Left cardiac atrium (tissue), 4 donors: ENCODE data around the gene PINLYP. TPM values are rescaled to one million over a fixed set of nuclear protein-coding genes. Genes with fewer than 3 reads are reported as not detected.

Experiments used
- ATAC-seq, 2 donors: fragments of 200-7000 bp; cut with Tn5 transposase; one replicate each; pipeline ENCODE4 v1.9.1; 2020; ENCODE audit warnings: mild to moderate bottlenecking in 2 of 2, moderate library complexity in 2 of 2
- DNase-seq: peaks from one replicate; pipeline ENCODE4 v3.0.0-alpha.2; 2020
- intact Hi-C, 2 donors: fragments of 100-400 bp; cut with DNase I; formaldehyde crosslinking; loops; one replicate each; pipeline versions ENCODE4 v1.14.1 to v1.15.1; 2022 to 2023
- total RNA-seq, 2 donors: library from RNA; stranded (reverse); fragmentation: NEBNext Ultra II Directional; extraction: Animal tissue kit (Norgen Biotek cat#: 25700); gene quantifications; one replicate each; pipeline ENCODE4 v1.2.1, GENCODE V29; 2021
- donor health status: DM: no; HTN: yes; CAD: no.
- donor health status: DM: no; HTN: yes; CAD: no; lungs with severe emphysema.
- donor health status: DM: yes; HTN: yes; CAD: no.
- donor health status: Dilated cardiomyopathy.

Gene PINLYP
- total RNA-seq, 2 donors from 2014 or later = 3.2 to 4.0 TPM

- ATAC-seq (peak; percentile 96 to 97), DNase-seq (peak; percentile 88)
- intact Hi-C loops = loop anchor here in 1 of 2 donors (1.0 kb wide), 1 partner anchor 23 kb away; the partner anchor contains the start of genes IRGQ and ZNF576
Observed at GRCh38 chr19:43619262-43620060, 43.9 kb downstream of the PINLYP start, which contains the start of gene ZNF428. Gene ZNF428 (minus strand): TSS chr19:43619629. CDS start chr19:43614304, 5,325 bp downstream.

GRCh38 chr19:43620061-43621001, 44.7 kb downstream of the PINLYP start:
- ATAC-seq (no peak), DNase-seq (peak; percentile 92)
- intact Hi-C loops = no loop called here

- ATAC-seq (no peak), DNase-seq (no peak)
- intact Hi-C loops = no loop called here
Observed at GRCh38 chr19:43622070-43622469, 46.5 kb downstream of the PINLYP start.

- DNase-seq = no peak
- intact Hi-C loops = no loop called here
- ATAC-seq = no peak
Observed at GRCh38 chr19:43622956-43623355, 47.4 kb downstream of the PINLYP start.

- no peak for ATAC-seq
- DNase-seq = no peak
- intact Hi-C loops = no loop called here
Observed at GRCh38 chr19:43623889-43624670, 48.5 kb downstream of the PINLYP start.

GRCh38 chr19:43624933-43625332, 49.3 kb downstream of the PINLYP start:
- ATAC-seq (peak in 1 of 2 donors; percentile 19), DNase-seq (peak; percentile 59)
- intact Hi-C loops = no loop called here

- intact Hi-C loops = no loop called here
- ATAC-seq = no peak
- no peak for DNase-seq
Observed at GRCh38 chr19:43625918-43626579, 50.4 kb downstream of the PINLYP start.

- DNase-seq (no peak), ATAC-seq (no peak)
- intact Hi-C loops = no loop called here
Observed at GRCh38 chr19:43626838-43627237, 51.2 kb downstream of the PINLYP start.

GRCh38 chr19:43628646-43629326, 53.2 kb downstream of the PINLYP start:
- no peak for ATAC-seq
- intact Hi-C loops = no loop called here

GRCh38 chr19:43631491-43631890, 55.9 kb downstream of the PINLYP start:
- no peak for DNase-seq
- intact Hi-C loops = no loop called here

More at GRCh38 chr19:43628646-43629326, 53.2 kb downstream of the PINLYP start:
- no peak for DNase-seq

More at GRCh38 chr19:43631491-43631890, 55.9 kb downstream of the PINLYP start:
- ATAC-seq = no peak

Other genes with a start within 250 kb of the PINLYP start
- 1 to 10 TPM in 1 of 2 donors, under 1 TPM in 1; 0.27 to 1.1 TPM for gene CD177, start 222.1 kb upstream of the PINLYP start, total RNA-seq
- not detected for gene TEX101, start 160.9 kb upstream of the PINLYP start, total RNA-seq
- under 1 TPM; 0.35 to 0.42 TPM for gene LYPD3, start 110.2 kb upstream of the PINLYP start, total RNA-seq
- 1 to 10 TPM; 7.3 to 7.4 TPM for gene PHLDB3, start 71.1 kb upstream of the PINLYP start, total RNA-seq
- gene ETHE1, start 48.6 kb upstream of the PINLYP start, total RNA-seq = 10 to 100 TPM; 13.7 to 17.9 TPM
- 1 to 10 TPM; 1.1 to 1.6 TPM for gene ZNF575, start 42.6 kb upstream of the PINLYP start, total RNA-seq
- gene XRCC1, start 274 bp upstream of the PINLYP start, total RNA-seq = 10 to 100 TPM; 14.0 to 17.4 TPM
- 10 to 100 TPM; 18.3 to 27.8 TPM for gene IRGQ, start 20.3 kb downstream of the PINLYP start, total RNA-seq
- gene ZNF576, start 20.8 kb downstream of the PINLYP start, total RNA-seq = 10 to 100 TPM; 10.7 to 12.3 TPM
- gene SRRM5, start 36.3 kb downstream of the PINLYP start, total RNA-seq = under 1 TPM; 0.10 to 0.18 TPM
- gene ZNF428, start 43.8 kb downstream of the PINLYP start, total RNA-seq = 10 to 100 TPM; 34.2 to 38.7 TPM
- 10 to 100 TPM; 10.1 to 13.7 TPM for gene CADM4, start 64.0 kb downstream of the PINLYP start, total RNA-seq
- gene PLAUR, start 94.4 kb downstream of the PINLYP start, total RNA-seq = 10 to 100 TPM in 1 of 2 donors, 1 to 10 TPM in 1; 8.9 to 19.2 TPM
- gene IRGC, start 140.3 kb downstream of the PINLYP start, total RNA-seq = not detected
- gene SMG9, start 179.2 kb downstream of the PINLYP start, total RNA-seq = 10 to 100 TPM; 19.4 to 22.1 TPM
- 1 to 10 TPM in 1 of 2 donors, under 1 TPM in 1; 0.71 to 1.4 TPM for gene KCNN4, start 205.2 kb downstream of the PINLYP start, total RNA-seq
- 1 to 10 TPM; 1.3 to 2.1 TPM for gene LYPD5, start 226.6 kb downstream of the PINLYP start, total RNA-seq